Hepatocyte (in vitro differentiated cells): ENCODE results near the gene FADS1.

ENCODE experiments used
- CTCF ChIP-seq: fragments of 200-600 bp; sonication (generic); IDR thresholded peaks from 2 replicates; pipeline ENCODE4 v1.5.1; 2016; ENCODE audit warnings: antibody characterized with exemption, mild to moderate bottlenecking; ENCODE audit not compliant: poor library complexity
- EZH2 ChIP-seq: fragments of 200-600 bp; sonication (generic); IDR thresholded peaks from 2 replicates; pipeline ENCODE4 v1.6.1; 2016; ENCODE audit warnings: antibody characterized with exemption, mild to moderate bottlenecking, borderline replicate concordance

- TF ChIP-seq EZH2 (no peak), CTCF (no peak)
Observed at GRCh38 chr11:61764606-61765260, 52.1 kb downstream of the FADS1 start.
